ENCODE data around the gene HLCS. TPM values are rescaled to one million over a fixed set of nuclear protein-coding genes. Genes with fewer than 3 reads are reported as not detected.

Gene HLCS
- total and polyA plus RNA-seq, 4 donors = 12.5 to 28.8 (median 15.7) TPM

GRCh38 chr21:36909901-36910561 is 56.4 kb downstream of the HLCS start:
- 94% methylated on average over 9 of the region's 16 CpGs for WGBS (ENCODE audit: insufficient coverage)
- peak in 1 of 6 donors; percentile 46 for DNase-seq (ENCODE audit: low read depth in 4 of 6, low spot score in 6 of 6)
- Histone ChIP-seq H3K27ac (ENCODE audit: low read depth, low read length) (no peak overlapping the region), H3K4me1 (ENCODE audit: control insufficient read depth, insufficient read depth, low read length) (peaks cover 6% of the 10 kb centered on the region), H3K27me3 (ENCODE audit: control insufficient read depth, insufficient read depth, low read length) (no peaks in the 10 kb centered on the region), H3K9me3 (ENCODE audit: control insufficient read depth, insufficient read depth, low read length) (no peaks in the 10 kb centered on the region), H3K4me3 (ENCODE audit: low read depth, low read length) (no peak overlapping the region), H3K36me3 (ENCODE audit: control insufficient read depth, insufficient read depth, low read length) (peaks cover 5% of the 10 kb centered on the region)

DNA sequence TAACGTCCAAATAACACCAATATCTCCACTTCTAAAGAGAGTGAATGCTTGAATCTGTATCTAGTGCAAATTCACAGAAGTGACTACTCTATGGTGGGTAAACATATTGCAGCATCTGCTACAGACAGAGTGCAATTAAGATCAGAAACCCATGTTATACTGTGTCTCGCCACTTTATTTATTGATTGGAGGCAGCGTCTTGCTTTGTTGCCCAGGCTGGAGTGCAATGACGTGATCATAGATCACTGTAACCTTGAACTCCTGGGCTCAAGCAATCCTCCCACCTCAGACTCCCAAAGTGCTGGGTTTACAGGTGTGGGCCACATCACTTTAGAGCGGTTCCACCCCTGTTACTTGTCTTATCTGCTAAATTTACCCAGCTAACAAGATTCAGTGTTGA is 57.0 kb downstream of the HLCS start:
- Histone ChIP-seq H3K36me3 (ENCODE audit: control insufficient read depth, insufficient read depth, low read length) (no peaks in the 10 kb centered on the region), H3K27me3 (ENCODE audit: control insufficient read depth, insufficient read depth, low read length) (no peaks in the 10 kb centered on the region), H3K4me3 (ENCODE audit: low read depth, low read length) (no peak overlapping the region), H3K27ac (ENCODE audit: low read depth, low read length) (no peak overlapping the region), H3K4me1 (ENCODE audit: control insufficient read depth, insufficient read depth, low read length) (peaks cover 6% of the 10 kb centered on the region), H3K9me3 (ENCODE audit: control insufficient read depth, insufficient read depth, low read length) (no peaks in the 10 kb centered on the region)
- 81% methylated on average over 3 of the region's 5 CpGs for WGBS (ENCODE audit: insufficient coverage)
- DNase-seq (ENCODE audit: low read depth in 4 of 6, low spot score in 6 of 6) = no peak

GRCh38 chr21:36908260-36908908 is 58.1 kb downstream of the HLCS start:
- DNase-seq (ENCODE audit: low read depth in 4 of 6, low spot score in 6 of 6) = no peak
- H3K27me3 ChIP-seq (ENCODE audit: control insufficient read depth, insufficient read depth, low read length) = no peaks in the 10 kb centered on the region

GRCh38 chr21:36904093-36904666 is 62.3 kb downstream of the HLCS start:
- no peak for DNase-seq (ENCODE audit: low read depth in 4 of 6, low spot score in 6 of 6)
- Histone ChIP-seq H3K9me3 (ENCODE audit: control insufficient read depth, insufficient read depth, low read length) (no peaks in the 10 kb centered on the region), H3K36me3 (ENCODE audit: control insufficient read depth, insufficient read depth, low read length) (peaks cover 4% of the 10 kb centered on the region), H3K4me3 (ENCODE audit: low read depth, low read length) (no peak overlapping the region), H3K27ac (ENCODE audit: low read depth, low read length) (no peak overlapping the region), H3K4me1 (ENCODE audit: control insufficient read depth, insufficient read depth, low read length) (no peaks in the 10 kb centered on the region), H3K27me3 (ENCODE audit: control insufficient read depth, insufficient read depth, low read length) (no peaks in the 10 kb centered on the region)
- 83% methylated on average over 1 of the region's 3 CpGs for WGBS (ENCODE audit: insufficient coverage)

More at GRCh38 chr21:36908260-36908908, 58.1 kb downstream of the HLCS start:
- no peak overlapping the region for H3K4me3 ChIP-seq (ENCODE audit: low read depth, low read length)
- H3K36me3 ChIP-seq (ENCODE audit: control insufficient read depth, insufficient read depth, low read length) = no peaks in the 10 kb centered on the region
- WGBS (ENCODE audit: insufficient coverage) = 80% methylated on average over 1 of the region's 3 CpGs
- no peaks in the 10 kb centered on the region for H3K9me3 ChIP-seq (ENCODE audit: control insufficient read depth, insufficient read depth, low read length)
- peaks cover 6% of the 10 kb centered on the region for H3K4me1 ChIP-seq (ENCODE audit: control insufficient read depth, insufficient read depth, low read length)
- no peak overlapping the region for H3K27ac ChIP-seq (ENCODE audit: low read depth, low read length)

- WGBS (ENCODE audit: insufficient coverage) = 38% methylated on average over 1 of the region's 5 CpGs
- no peaks in the 10 kb centered on the region for H3K9me3 ChIP-seq (ENCODE audit: control insufficient read depth, insufficient read depth, low read length)
- H3K27ac ChIP-seq (ENCODE audit: low read depth, low read length) = no peak overlapping the region
- H3K36me3 ChIP-seq (ENCODE audit: control insufficient read depth, insufficient read depth, low read length) = peaks cover 4% of the 10 kb centered on the region
- H3K4me3 ChIP-seq (ENCODE audit: low read depth, low read length) = no peak overlapping the region
- H3K4me1 ChIP-seq (ENCODE audit: control insufficient read depth, insufficient read depth, low read length) = no peaks in the 10 kb centered on the region
- DNase-seq (ENCODE audit: low read depth in 4 of 6, low spot score in 6 of 6) = no peak
- H3K27me3 ChIP-seq (ENCODE audit: control insufficient read depth, insufficient read depth, low read length) = no peaks in the 10 kb centered on the region
Measured at GRCh38 chr21:36902793-36903192, 63.7 kb downstream of the HLCS start.

GRCh38 chr21:36902331-36902730 is 64.1 kb downstream of the HLCS start:
- Histone ChIP-seq H3K4me3 (ENCODE audit: low read depth, low read length) (no peak overlapping the region), H3K27ac (ENCODE audit: low read depth, low read length) (no peak overlapping the region), H3K27me3 (ENCODE audit: control insufficient read depth, insufficient read depth, low read length) (no peaks in the 10 kb centered on the region), H3K36me3 (ENCODE audit: control insufficient read depth, insufficient read depth, low read length) (peaks cover 4% of the 10 kb centered on the region), H3K9me3 (ENCODE audit: control insufficient read depth, insufficient read depth, low read length) (no peaks in the 10 kb centered on the region), H3K4me1 (ENCODE audit: control insufficient read depth, insufficient read depth, low read length) (no peaks in the 10 kb centered on the region)
- no peak for DNase-seq (ENCODE audit: low read depth in 4 of 6, low spot score in 6 of 6)
- WGBS (ENCODE audit: insufficient coverage) = 77% methylated on average over 8 of the region's 8 CpGs

- no peak overlapping the region for H3K4me3 ChIP-seq (ENCODE audit: low read depth, low read length)
- DNase-seq (ENCODE audit: low read depth in 4 of 6, low spot score in 6 of 6) = no peak
- WGBS (ENCODE audit: insufficient coverage) = 94% methylated on average over 5 of the region's 6 CpGs
- no peaks in the 10 kb centered on the region for H3K4me1 ChIP-seq (ENCODE audit: control insufficient read depth, insufficient read depth, low read length)
- no peaks in the 10 kb centered on the region for H3K27me3 ChIP-seq (ENCODE audit: control insufficient read depth, insufficient read depth, low read length)
- H3K9me3 ChIP-seq (ENCODE audit: control insufficient read depth, insufficient read depth, low read length) = no peaks in the 10 kb centered on the region
- peaks cover 4% of the 10 kb centered on the region for H3K36me3 ChIP-seq (ENCODE audit: control insufficient read depth, insufficient read depth, low read length)
- H3K27ac ChIP-seq (ENCODE audit: low read depth, low read length) = no peak overlapping the region
Measured at GRCh38 chr21:36901575-36901974, 64.9 kb downstream of the HLCS start.

- H3K27me3 ChIP-seq (ENCODE audit: control insufficient read depth, insufficient read depth, low read length) = no peaks in the 10 kb centered on the region
- DNase-seq (ENCODE audit: low read depth in 4 of 6, low spot score in 6 of 6) = no peak
- no peak overlapping the region for H3K27ac ChIP-seq (ENCODE audit: low read depth, low read length)
- no peak overlapping the region for H3K4me3 ChIP-seq (ENCODE audit: low read depth, low read length)
- no peaks in the 10 kb centered on the region for H3K4me1 ChIP-seq (ENCODE audit: control insufficient read depth, insufficient read depth, low read length)
- 98% methylated on average over 7 of the region's 11 CpGs for WGBS (ENCODE audit: insufficient coverage)
- peaks cover 6% of the 10 kb centered on the region for H3K36me3 ChIP-seq (ENCODE audit: control insufficient read depth, insufficient read depth, low read length)
- H3K9me3 ChIP-seq (ENCODE audit: control insufficient read depth, insufficient read depth, low read length) = no peaks in the 10 kb centered on the region
Measured at GRCh38 chr21:36893581-36893980, 72.9 kb downstream of the HLCS start.

GRCh38 chr21:36892201-36892600 is 74.3 kb downstream of the HLCS start:
- Histone ChIP-seq H3K27me3 (ENCODE audit: control insufficient read depth, insufficient read depth, low read length) (no peaks in the 10 kb centered on the region), H3K4me1 (ENCODE audit: control insufficient read depth, insufficient read depth, low read length) (no peaks in the 10 kb centered on the region), H3K9me3 (ENCODE audit: control insufficient read depth, insufficient read depth, low read length) (no peaks in the 10 kb centered on the region), H3K4me3 (ENCODE audit: low read depth, low read length) (no peak overlapping the region), H3K36me3 (ENCODE audit: control insufficient read depth, insufficient read depth, low read length) (peaks cover 6% of the 10 kb centered on the region), H3K27ac (ENCODE audit: low read depth, low read length) (no peak overlapping the region)
- WGBS (ENCODE audit: insufficient coverage) = 100% methylated on average over 7 of the region's 11 CpGs
- no peak for DNase-seq (ENCODE audit: low read depth in 4 of 6, low spot score in 6 of 6)

GRCh38 chr21:36891692-36892091 is 74.8 kb downstream of the HLCS start:
- Histone ChIP-seq H3K27me3 (ENCODE audit: control insufficient read depth, insufficient read depth, low read length) (no peaks in the 10 kb centered on the region), H3K9me3 (ENCODE audit: control insufficient read depth, insufficient read depth, low read length) (no peaks in the 10 kb centered on the region), H3K4me1 (ENCODE audit: control insufficient read depth, insufficient read depth, low read length) (no peaks in the 10 kb centered on the region), H3K27ac (ENCODE audit: low read depth, low read length) (no peak overlapping the region), H3K36me3 (ENCODE audit: control insufficient read depth, insufficient read depth, low read length) (peaks cover 8% of the 10 kb centered on the region), H3K4me3 (ENCODE audit: low read depth, low read length) (no peak overlapping the region)
- WGBS (ENCODE audit: insufficient coverage) = 72% methylated on average over 2 of the region's 2 CpGs
- peak in 1 of 6 donors; percentile 23 for DNase-seq (ENCODE audit: low read depth in 4 of 6, low spot score in 6 of 6)

All from spinal cord (tissue), 10 donors.